ENCODE data around the gene ASRGL1.

GRCh38 chr11:62394825-62395538, 57.7 kb downstream of the ASRGL1 start:
- no peak for TF ChIP-seq ZFX (IDR thresholded peaks at IDR 0.05; ENCODE audit: borderline replicate concordance)
- TF ChIP-seq, protein P1, sequence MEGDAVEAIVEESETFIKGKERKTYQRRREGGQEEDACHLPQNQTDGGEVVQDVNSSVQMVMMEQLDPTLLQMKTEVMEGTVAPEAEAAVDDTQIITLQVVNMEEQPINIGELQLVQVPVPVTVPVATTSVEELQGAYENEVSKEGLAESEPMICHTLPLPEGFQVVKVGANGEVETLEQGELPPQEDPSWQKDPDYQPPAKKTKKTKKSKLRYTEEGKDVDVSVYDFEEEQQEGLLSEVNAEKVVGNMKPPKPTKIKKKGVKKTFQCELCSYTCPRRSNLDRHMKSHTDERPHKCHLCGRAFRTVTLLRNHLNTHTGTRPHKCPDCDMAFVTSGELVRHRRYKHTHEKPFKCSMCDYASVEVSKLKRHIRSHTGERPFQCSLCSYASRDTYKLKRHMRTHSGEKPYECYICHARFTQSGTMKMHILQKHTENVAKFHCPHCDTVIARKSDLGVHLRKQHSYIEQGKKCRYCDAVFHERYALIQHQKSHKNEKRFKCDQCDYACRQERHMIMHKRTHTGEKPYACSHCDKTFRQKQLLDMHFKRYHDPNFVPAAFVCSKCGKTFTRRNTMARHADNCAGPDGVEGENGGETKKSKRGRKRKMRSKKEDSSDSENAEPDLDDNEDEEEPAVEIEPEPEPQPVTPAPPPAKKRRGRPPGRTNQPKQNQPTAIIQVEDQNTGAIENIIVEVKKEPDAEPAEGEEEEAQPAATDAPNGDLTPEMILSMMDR (IDR thresholded peaks at IDR 0.05) = peak; percentile 78

Measured in 22Rv1 (cell line).